HG03064 (cell line): ENCODE measurements around the gene H2AZ1.
"Not testable (repeated sequence)": the region's sequence is repeated elsewhere in the genome, so short reads cannot be mapped to it uniquely, and the experiment has no call there.

ENCODE experiments used
- ATAC-seq: cut with Tn5 transposase; IDR thresholded peaks from one replicate; pipeline ENCODE4 v1.9.1; 2021; ENCODE audit warnings: low read depth; ENCODE audit not compliant: unreplicated experiment

Gene H2AZ1

GRCh38 chr4:99949999-99950912 is at the start of gene H2AZ1:
H2AZ1 (minus strand) TSS chr4:99950275; CDS start chr4:99950170, 105 bp downstream.
- ATAC-seq = peak; percentile 52

GRCh38 chr4:99998062-99998867 is 48.2 kb upstream of the H2AZ1 start:
- ATAC-seq = no peak

- no peak for ATAC-seq
Measured at GRCh38 chr4:99991741-99992140, 41.7 kb upstream of the H2AZ1 start.

- ATAC-seq = no peak
Measured at GRCh38 chr4:99987681-99988080, 37.6 kb upstream of the H2AZ1 start.

GRCh38 chr4:99986792-99987191 is 36.7 kb upstream of the H2AZ1 start:
- no peak for ATAC-seq

- ATAC-seq = no peak
Measured at GRCh38 chr4:99983289-99983943, 33.3 kb upstream of the H2AZ1 start.

GRCh38 chr4:99979872-99980271 is 29.8 kb upstream of the H2AZ1 start:
- ATAC-seq = no peak

GRCh38 chr4:99971453-99972111 is 21.5 kb upstream of the H2AZ1 start:
- ATAC-seq = no peak

- ATAC-seq = no peak
Measured at GRCh38 chr4:99968330-99968729, 18.3 kb upstream of the H2AZ1 start.

GRCh38 chr4:99966692-99967091 is 16.6 kb upstream of the H2AZ1 start:
- no peak for ATAC-seq

GRCh38 chr4:99965674-99966350 is 15.7 kb upstream of the H2AZ1 start:
- ATAC-seq = no peak

GRCh38 chr4:99965173-99965572 is 15.1 kb upstream of the H2AZ1 start:
- ATAC-seq = no peak

- no peak for ATAC-seq
Measured at GRCh38 chr4:99961711-99962110, 11.6 kb upstream of the H2AZ1 start.

- ATAC-seq = no peak
Measured at GRCh38 chr4:99960648-99961047, 10.6 kb upstream of the H2AZ1 start.

GRCh38 chr4:99958207-99958606 is 8.1 kb upstream of the H2AZ1 start:
- ATAC-seq = not testable (repeated sequence)

GRCh38 chr4:99950913-99951254 is 809 bp upstream of the H2AZ1 start:
- no peak for ATAC-seq

- ATAC-seq = peak; percentile 22
Measured at GRCh38 chr4:99949034-99949998, 759 bp downstream of the H2AZ1 start.

- ATAC-seq = no peak
Measured at GRCh38 chr4:99947608-99948007, 2.5 kb downstream of the H2AZ1 start.

- no peak for ATAC-seq
Measured at GRCh38 chr4:99947190-99947578, 2.9 kb downstream of the H2AZ1 start.
